GM18499 (cell line): ENCODE measurements around the gene TMEM222.

Source experiments
- ATAC-seq: cut with Tn5 transposase; IDR thresholded peaks from one replicate; pipeline ENCODE4 v1.9.1; 2021; ENCODE audit warnings: moderate number of reproducible peaks; ENCODE audit not compliant: insufficient read depth, unreplicated experiment

TMEM222 gene

DNA sequence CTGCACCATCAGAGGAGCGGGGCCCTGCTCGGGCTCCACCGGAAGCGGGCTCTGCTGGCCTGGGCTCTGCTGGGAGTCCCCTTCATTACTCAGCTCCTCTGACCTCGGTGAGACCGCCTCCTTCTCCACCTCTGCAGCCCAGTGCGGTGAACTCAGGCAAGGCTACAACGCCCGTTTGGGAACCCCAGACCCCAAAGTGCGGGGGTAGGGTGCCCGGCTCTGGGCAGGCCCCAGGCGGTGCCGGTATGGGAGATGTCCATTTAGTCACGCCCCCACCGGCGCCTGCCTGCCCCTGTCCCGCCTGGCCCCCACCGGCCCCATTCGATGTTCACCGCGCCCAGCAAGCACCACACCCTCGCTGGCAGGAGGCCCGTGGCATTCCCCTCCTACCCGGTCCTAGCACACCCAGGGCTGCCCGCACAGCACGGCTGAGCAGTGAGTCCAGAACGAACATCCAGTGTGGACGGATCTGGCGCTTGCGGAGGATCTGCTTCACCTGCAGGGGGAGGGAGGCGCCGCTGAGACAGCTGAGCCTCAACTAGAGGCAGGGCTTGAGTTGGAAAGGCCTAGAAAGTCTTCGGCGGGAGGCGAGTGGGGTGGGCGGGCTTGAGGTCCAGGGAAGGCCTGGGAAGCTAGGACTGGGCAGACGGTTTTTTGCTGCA lies 34.8 kb downstream of the TMEM222 start:
- ATAC-seq, result no peak

- ATAC-seq, result no peak
These were observed 35.5 kb downstream of the TMEM222 start for GRCh38 chr1:27357281-27358037.

DNA sequence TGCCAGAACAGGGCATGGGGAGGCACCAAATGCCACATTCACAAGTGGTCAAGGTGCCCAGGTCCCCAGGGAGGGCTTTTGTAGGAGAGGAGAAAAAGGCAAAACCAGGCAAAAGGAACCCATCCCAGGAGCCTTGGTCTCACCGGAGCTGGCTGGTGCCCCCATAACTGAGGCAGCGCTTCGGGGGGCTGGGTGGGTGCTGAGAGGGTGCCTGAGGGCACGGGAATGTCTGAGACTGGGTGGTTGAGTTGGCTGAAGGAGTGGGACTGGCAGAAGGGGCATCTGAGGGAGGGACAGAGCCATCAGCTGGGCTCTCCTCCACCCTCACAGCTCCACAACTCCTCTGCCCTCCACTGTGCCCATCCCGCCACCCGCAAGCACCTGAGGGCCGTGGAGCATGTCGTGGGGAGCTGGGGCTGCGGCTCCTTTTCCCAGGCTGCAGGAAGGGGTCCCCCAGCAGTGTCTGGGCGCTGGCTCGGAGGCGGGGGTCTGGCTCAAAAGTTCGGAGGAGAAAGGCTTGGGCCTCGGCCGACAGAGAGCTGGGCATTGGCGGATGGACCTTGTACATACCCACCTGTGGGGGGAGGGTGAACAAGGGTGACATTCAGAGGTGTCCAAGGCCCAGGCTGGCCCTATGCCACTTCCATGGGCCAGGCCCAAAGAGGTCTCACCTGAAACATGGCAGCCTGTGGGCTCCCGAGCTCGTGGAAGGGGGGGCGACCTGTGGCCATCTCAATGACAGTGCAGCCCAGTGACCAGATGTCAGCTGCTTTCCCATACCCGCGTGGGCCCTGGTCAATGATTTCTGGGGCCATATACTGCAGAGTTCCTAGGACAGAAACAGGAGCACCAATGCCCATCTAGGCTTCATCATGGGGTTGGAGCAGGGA lies 36.3 kb downstream of the TMEM222 start:
- ATAC-seq, result no peak

DNA sequence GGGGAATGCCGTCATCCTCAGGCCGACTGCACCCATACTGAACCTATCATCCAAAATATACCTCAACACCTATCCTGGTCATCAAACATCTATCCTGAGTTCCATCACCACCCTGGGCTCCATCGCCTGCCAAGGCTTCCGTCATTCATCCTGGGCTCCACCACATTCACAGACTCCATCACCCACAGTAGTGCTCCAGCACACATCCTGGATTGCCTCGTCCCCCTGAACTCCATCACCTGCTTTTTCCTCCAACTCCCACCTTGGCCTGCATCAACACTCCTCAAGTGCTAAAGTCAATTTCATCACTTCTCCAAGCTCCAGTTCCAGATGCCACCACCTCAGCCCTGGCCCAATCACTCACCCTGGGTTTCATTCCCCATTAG lies 37.0 kb downstream of the TMEM222 start:
- ATAC-seq, result no peak

- no peak for ATAC-seq
These were observed 37.8 kb downstream of the TMEM222 start for GRCh38 chr1:27359822-27360158.

DNA sequence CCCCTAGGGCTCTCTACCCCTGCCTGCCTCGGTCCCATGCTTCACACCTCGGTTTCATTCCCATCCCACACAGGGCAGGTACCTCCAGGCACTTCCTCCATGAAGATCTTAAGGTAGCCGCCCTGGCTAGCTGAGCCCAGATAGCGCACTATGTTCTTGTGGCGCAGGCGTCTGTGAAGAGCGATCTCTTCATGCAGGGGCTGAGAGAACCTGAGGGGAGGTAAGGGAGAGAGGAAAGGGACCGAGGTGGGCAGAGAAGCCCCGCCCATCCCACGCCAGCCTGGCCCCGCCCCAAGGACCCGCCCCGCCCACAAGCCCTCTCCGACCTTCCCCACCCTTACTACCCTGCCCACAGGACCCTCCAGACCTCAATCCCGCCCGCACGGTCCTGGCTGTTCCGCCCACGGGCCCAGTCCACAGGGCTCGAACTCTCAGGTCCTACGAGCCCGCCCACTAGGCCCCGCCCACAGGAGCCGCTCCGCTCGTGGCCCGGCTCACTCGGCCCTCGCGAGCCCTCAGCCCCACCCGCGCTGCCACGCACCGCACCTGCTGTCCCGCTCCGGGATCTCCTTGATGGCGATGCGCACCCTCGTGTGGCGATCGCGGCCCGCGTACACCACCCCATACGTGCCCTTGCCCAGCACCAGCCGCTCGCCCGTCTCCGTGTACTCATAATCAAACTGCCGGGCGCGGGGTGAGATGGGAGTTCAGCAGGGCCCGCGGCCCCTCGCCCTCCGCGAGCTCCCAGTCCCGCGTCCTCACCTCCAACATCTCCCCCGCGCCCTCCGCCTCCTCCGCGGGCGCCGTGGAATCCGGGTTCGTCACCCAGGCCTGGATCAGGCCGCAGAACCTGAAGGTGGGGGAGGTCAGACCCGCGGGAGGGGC lies 38.4 kb downstream of the TMEM222 start:
- ATAC-seq, result no peak

DNA sequence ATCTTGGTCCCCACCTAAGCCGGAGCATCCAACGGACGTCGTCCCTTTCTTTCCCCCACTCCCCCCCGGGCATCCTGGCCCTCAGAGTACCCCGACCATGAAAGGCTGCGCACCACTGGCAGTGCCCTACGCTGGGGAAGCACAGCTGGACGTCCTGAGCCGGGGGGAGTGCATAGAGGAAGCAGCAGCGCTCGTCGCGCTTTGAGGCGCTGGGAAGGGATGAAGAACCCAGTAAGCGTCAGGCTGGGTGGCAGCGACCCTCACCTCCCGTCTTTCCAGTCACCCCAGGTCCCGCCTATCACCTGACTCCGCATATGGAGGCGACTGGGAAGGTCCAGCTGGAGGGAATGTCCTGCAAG lies 39.1 kb downstream of the TMEM222 start:
- ATAC-seq, result no peak

- ATAC-seq, result no peak
These were observed 39.6 kb downstream of the TMEM222 start for GRCh38 chr1:27361553-27361952.

DNA sequence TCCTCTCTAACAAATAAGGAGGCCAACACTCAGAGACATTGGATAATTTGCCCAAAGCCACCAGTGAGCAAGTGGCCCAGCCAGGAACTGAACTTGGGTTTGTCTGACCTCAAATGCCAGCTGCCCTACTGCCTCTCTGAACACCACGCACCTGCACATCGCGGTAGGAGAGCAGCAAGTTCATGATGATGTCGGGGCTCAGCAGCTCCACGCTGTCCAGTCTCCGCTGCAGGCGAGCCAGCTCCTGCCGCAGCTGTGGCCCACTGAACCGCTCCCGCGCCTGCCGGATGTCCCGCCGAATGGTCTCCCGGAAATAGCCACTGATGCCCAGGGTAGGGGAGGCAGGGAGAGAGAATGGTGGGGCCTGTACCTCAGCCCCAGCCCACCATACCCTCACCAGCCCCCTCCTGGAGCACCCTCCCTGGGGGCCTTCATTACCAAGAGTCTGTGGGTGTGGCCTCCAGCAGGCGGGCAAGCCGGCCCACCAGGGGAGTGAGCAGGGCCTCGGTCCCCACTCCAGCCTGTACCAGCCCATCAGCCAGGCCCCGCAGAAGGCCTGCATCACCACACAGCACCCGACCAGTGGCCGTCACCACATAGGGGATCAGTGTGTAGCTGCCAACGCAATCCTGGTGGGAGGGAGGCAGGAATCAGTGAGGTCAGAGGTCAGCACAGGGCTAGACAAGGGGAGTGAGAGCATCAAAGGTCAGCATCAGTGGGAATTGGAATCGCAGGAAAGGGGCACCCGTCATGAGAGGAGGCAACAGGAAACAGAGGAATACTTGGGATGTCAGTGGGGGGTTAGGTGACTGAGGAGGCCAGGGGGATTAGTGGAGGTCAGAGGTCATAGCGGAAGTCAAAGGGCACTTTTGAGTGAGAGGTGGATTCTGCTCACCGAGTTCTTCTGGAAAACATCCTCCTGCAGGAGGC lies 42.1 kb downstream of the TMEM222 start:
- ATAC-seq, result no peak

DNA sequence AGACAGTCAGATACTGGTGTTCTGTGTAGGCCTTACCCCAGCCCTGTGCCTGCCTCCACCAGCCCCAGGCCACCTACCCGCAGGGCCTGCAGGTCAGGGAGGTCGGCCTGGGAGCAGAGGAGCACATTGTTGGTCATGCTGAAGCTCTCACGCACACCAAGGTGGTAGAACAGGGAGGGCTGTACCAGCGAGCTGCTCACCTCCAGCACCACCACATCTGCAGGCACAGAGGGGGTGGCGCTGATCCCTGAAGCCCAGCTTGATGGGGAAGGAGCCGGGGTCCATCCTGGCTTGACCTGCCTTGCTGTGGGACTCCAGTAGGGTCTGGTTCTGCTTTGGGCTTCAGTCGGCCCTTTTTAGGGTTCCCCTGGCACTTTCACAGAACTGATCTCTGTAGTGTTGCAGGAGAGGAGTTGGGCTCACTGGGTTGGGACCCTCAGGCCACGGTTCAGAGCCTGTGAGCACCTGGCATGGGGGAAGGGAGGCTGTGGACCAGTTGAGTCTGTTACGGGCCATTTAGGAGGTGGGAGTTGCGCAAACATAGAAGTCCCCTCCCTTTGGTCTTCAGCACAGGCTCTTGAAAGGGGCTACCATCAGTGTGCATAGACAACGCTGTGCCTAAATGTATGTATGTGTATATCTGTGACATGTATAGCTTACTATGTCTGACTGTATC lies 42.9 kb downstream of the TMEM222 start:
- no peak for ATAC-seq

DNA sequence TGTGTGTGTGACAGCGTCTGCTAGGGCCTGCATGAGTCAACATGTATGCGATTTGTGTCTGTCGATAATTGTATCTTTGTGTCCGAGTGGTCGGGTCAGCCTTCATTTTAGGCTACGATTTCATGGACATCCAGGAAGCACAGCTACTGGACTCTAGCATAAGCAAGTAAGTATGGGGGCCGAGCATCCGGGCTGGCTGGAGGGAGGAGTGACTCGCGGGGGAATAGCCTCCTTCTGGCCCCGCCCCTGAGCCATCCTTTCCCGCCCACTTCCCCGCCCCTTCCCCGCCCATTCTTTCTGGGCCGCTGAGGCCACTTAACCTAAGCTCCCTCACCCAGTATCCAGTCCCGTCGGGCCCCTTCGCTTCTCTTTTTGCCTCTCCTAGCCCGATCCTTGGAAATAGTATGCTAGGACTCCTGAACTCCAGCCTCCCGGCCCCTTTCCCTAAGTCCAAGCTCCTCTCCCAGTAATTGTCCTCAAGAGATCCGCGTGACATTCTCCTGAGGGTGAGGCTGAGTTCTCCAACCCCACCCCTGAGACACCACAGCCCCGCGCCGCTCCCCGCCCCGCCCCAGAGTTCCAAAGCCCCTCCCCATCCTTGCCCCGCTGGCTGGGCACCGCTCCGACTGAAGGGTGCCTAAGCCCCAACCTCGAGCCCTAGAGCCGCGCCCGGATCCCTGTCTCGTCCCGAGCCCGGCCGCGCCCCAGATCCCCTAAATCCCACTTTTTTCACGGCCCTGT lies 43.6 kb downstream of the TMEM222 start:
- no peak for ATAC-seq

- no peak for ATAC-seq
These were observed 44.1 kb downstream of the TMEM222 start for GRCh38 chr1:27366113-27366410.

- ATAC-seq, result no peak
These were observed 44.6 kb downstream of the TMEM222 start, which contains the start of gene MAP3K6 for GRCh38 chr1:27366411-27367159. TSS of gene MAP3K6 (minus strand) at chr1:27366961. CDS start at chr1:27366597, 364 bp downstream.

- ATAC-seq, result no peak
These were observed 45.2 kb downstream of the TMEM222 start for GRCh38 chr1:27367160-27367650.

GRCh38 chr1:27368869-27369582 lies 47.1 kb downstream of the TMEM222 start:
- no peak for ATAC-seq

DNA sequence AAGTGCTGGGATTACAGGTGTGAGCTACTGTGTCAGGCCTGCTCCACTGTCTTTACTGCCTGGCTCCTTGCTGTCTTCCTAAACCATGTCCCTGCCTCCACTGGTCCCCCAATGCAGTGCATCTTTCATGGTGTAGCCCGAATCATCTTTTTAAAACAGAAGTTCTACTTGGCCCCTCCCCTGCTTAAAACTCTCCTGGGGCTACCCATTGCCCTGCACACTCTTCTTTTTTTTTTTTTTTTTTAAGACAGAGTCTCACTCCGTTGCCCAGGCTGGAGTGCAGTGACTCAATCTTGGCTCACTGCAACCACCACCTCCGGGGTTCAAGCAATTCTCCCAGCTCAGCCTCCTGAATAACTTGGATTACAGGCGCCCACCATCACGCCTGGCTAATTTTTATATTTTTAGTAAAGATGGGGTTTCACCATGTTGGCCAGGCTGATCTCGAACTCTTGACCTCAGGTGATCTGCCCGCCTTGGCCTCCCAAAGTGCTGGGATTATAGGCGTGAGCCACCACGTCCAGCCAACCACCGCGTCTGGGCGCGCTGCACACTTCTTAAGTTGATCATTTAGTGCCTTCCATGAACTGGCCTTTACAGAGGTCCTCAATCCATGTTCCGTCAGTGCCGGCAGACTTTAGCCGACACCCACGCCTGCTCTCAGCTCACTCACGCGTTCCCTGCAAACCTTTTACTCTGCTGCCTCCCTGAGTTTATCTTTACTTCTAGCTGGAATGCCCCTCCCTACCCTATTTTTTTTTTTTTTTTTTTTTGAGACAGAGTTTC lies 50.3 kb downstream of the TMEM222 start:
- ATAC-seq, result no peak
